ENCODE measurements around the gene P2RX7. TPM values are rescaled to one million over a fixed set of nuclear protein-coding genes. Genes with fewer than 3 reads are reported as not detected.

Gene P2RX7
- total RNA-seq, 2 experiments from 2014 or later = 8.9 to 9.7 TPM

GRCh38 chr12:121111684-121112083, 21.0 kb upstream of the P2RX7 start:
- H3K4me3 Mint-ChIP-seq = no peak overlapping the region

DNA sequence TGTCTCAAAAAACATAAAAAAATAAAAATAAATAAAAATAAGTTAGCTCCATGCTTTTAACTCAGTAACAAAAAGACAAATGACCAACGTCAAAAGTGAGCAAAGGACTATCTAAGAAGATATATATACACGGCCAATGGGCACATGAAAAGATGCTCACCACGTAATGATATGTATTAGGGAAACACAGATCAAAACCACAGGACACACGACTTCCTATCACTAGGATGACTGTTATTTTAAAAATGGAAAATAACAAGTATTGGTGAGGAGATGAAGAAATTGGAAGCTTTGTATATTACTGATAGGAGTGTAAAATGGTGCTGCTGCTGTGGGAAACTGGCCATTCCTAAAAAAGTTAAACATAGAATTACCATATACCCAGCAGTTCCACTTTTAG, 20.2 kb upstream of the P2RX7 start:
- Mint-ChIP-seq H3K4me3 (no peak overlapping the region), H3K27me3 (ENCODE audit: low read depth) (no peaks in the 10 kb centered on the region), H3K27ac (no peak overlapping the region), H3K4me1 (ENCODE audit: low read depth) (peaks cover 19% of the 10 kb centered on the region), H3K36me3 (ENCODE audit: low read depth) (no peaks in the 10 kb centered on the region), H3K9me3 (ENCODE audit: insufficient read depth) (no peaks in the 10 kb centered on the region)
- CTCF ChIA-PET = interaction anchor here (0.7 to 7.9 kb wide), 3 partner anchors 15 to 487 kb away, joined by 3 to 84 read pairs (median 3); no protein-coding TSS in a partner anchor
- POLR2A ChIA-PET = no interaction called here
- no peak for ATAC-seq
- DNase-seq = no peak

More at GRCh38 chr12:121111684-121112083, 21.0 kb upstream of the P2RX7 start:
- ChIA-PET POLR2A (interaction anchor here (0.6 kb wide), 1 partner anchor 18 kb away, joined by 3 read pairs; no protein-coding TSS in a partner anchor), CTCF (interaction anchor here (0.8 to 7.9 kb wide), 2 partner anchors 14 to 51 kb away, joined by 3 to 84 read pairs; no protein-coding TSS in a partner anchor)
- H3K27me3 Mint-ChIP-seq (ENCODE audit: low read depth) = no peaks in the 10 kb centered on the region
- DNase-seq (no peak), ATAC-seq (no peak)
- H3K4me1 Mint-ChIP-seq (ENCODE audit: low read depth) = peaks cover 19% of the 10 kb centered on the region
- no peaks in the 10 kb centered on the region for H3K36me3 Mint-ChIP-seq (ENCODE audit: low read depth)
- H3K27ac Mint-ChIP-seq = no peak overlapping the region
- no peaks in the 10 kb centered on the region for H3K9me3 Mint-ChIP-seq (ENCODE audit: insufficient read depth)

- POLR2A ChIA-PET = no interaction called here
- H3K9me3 Mint-ChIP-seq (ENCODE audit: insufficient read depth) = no peaks in the 10 kb centered on the region
- H3K4me3 Mint-ChIP-seq = no peak overlapping the region
- H3K4me1 Mint-ChIP-seq (ENCODE audit: low read depth) = peaks cover 19% of the 10 kb centered on the region
- CTCF ChIA-PET = interaction anchor here (1.5 to 7.9 kb wide), 2 partner anchors 15 to 53 kb away, joined by 3 to 84 read pairs; no protein-coding TSS in a partner anchor
- H3K27me3 Mint-ChIP-seq (ENCODE audit: low read depth) = no peaks in the 10 kb centered on the region
- no peaks in the 10 kb centered on the region for H3K36me3 Mint-ChIP-seq (ENCODE audit: low read depth)
- ATAC-seq (no peak), DNase-seq (no peak)
- peak overlapping the region; percentile 0 for H3K27ac Mint-ChIP-seq
Observed at GRCh38 chr12:121113057-121113456, 19.6 kb upstream of the P2RX7 start.

- DNase-seq (no peak), ATAC-seq (no peak)
- H3K9me3 Mint-ChIP-seq (ENCODE audit: insufficient read depth) = no peaks in the 10 kb centered on the region
- no peak overlapping the region for H3K27ac Mint-ChIP-seq
- H3K4me3 Mint-ChIP-seq = no peak overlapping the region
- H3K36me3 Mint-ChIP-seq (ENCODE audit: low read depth) = no peaks in the 10 kb centered on the region
- peaks cover 2% of the 10 kb centered on the region for H3K27me3 Mint-ChIP-seq (ENCODE audit: low read depth)
- POLR2A ChIA-PET = no interaction called here
- CTCF ChIA-PET = interaction anchor here (0.8 to 7.9 kb wide), 7 partner anchors 9 to 110 kb away, joined by 3 to 84 read pairs (median 3); no protein-coding TSS in a partner anchor
- peaks cover 19% of the 10 kb centered on the region for H3K4me1 Mint-ChIP-seq (ENCODE audit: low read depth)
Observed at GRCh38 chr12:121114019-121114639, 18.5 kb upstream of the P2RX7 start.

DNA sequence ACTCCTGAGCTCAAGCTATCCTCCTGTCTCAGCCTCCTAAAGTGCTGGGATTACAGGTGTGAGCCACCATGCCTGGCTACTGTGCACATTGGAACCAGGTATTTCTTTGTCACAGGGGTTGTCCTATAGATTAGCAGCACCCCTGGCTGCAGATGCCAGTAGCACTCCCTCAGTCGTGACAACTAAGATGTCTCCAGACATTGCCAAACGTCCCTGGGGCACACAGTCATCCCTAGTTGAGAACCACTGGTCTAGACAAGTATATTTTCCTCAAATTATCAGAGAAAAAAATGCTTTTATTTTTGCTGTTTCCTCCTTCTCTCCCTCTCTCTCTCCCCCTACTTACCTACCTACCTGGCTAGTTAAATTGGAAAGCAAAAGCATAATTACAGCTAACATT, 17.9 kb upstream of the P2RX7 start:
- no peak for DNase-seq
- no peak overlapping the region for H3K27ac Mint-ChIP-seq
- no peak overlapping the region for H3K4me3 Mint-ChIP-seq
- POLR2A ChIA-PET = no interaction called here
- H3K27me3 Mint-ChIP-seq (ENCODE audit: low read depth) = peaks cover 8% of the 10 kb centered on the region
- CTCF ChIA-PET = interaction anchor here (1.1 to 7.9 kb wide), 7 partner anchors 19 to 115 kb away, joined by 3 to 84 read pairs (median 3); no protein-coding TSS in a partner anchor
- H3K4me1 Mint-ChIP-seq (ENCODE audit: low read depth) = peaks cover 19% of the 10 kb centered on the region
- H3K36me3 Mint-ChIP-seq (ENCODE audit: low read depth) = no peaks in the 10 kb centered on the region
- no peaks in the 10 kb centered on the region for H3K9me3 Mint-ChIP-seq (ENCODE audit: insufficient read depth)
- ATAC-seq = no peak

DNA sequence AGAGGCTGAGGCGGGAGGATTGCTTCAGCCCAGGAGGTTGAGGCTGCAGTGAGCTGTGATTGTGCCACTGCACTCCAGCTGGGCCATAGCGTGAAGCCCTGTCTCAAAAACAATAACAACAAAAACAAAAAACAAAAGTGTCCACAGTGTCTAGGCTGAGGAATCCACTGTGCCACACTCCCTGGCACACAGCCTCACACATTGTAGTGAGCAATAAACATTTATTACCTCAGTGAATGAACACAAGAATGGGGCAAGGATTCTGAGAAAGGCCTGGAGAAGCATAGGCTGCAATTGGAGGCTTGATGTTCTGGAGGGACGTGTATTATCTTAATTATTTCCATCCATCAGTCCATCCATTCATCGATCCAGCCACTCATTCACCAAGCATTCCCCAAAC, 17.1 kb upstream of the P2RX7 start:
- Mint-ChIP-seq H3K27me3 (ENCODE audit: low read depth) (peaks cover 8% of the 10 kb centered on the region), H3K36me3 (ENCODE audit: low read depth) (no peaks in the 10 kb centered on the region), H3K9me3 (ENCODE audit: insufficient read depth) (no peaks in the 10 kb centered on the region), H3K4me3 (no peak overlapping the region), H3K4me1 (ENCODE audit: low read depth) (peaks cover 15% of the 10 kb centered on the region), H3K27ac (no peak overlapping the region)
- ATAC-seq (no peak), DNase-seq (no peak)
- CTCF ChIA-PET = interaction anchor here (1.2 to 7.9 kb wide), 4 partner anchors 20 to 115 kb away, joined by 3 to 84 read pairs (median 4); no protein-coding TSS in a partner anchor
- POLR2A ChIA-PET = no interaction called here

GRCh38 chr12:121116318-121117225, 16.1 kb upstream of the P2RX7 start:
- ChIA-PET CTCF (interaction anchor here (0.8 to 1.0 kb wide), 2 partner anchors 10 to 56 kb away, joined by 3 read pairs; no protein-coding TSS in a partner anchor), POLR2A (interaction anchor here (0.6 kb wide), 1 partner anchor 901 kb away, joined by 5 read pairs; no protein-coding TSS in a partner anchor)
- no peak overlapping the region for H3K27ac Mint-ChIP-seq
- H3K4me3 Mint-ChIP-seq = no peak overlapping the region
- ATAC-seq (no peak), DNase-seq (no peak)
- H3K4me1 Mint-ChIP-seq (ENCODE audit: low read depth) = peaks cover 15% of the 10 kb centered on the region
- H3K9me3 Mint-ChIP-seq (ENCODE audit: insufficient read depth) = no peaks in the 10 kb centered on the region
- H3K36me3 Mint-ChIP-seq (ENCODE audit: low read depth) = no peaks in the 10 kb centered on the region
- peaks cover 10% of the 10 kb centered on the region for H3K27me3 Mint-ChIP-seq (ENCODE audit: low read depth)

GRCh38 chr12:121117226-121117777, 15.4 kb upstream of the P2RX7 start:
- ChIA-PET POLR2A (no interaction called here), CTCF (interaction anchor here (1.0 to 1.2 kb wide), 2 partner anchors 9 to 107 kb away, joined by 3 read pairs; no protein-coding TSS in a partner anchor)
- Mint-ChIP-seq H3K9me3 (ENCODE audit: insufficient read depth) (no peaks in the 10 kb centered on the region), H3K4me1 (ENCODE audit: low read depth) (peaks cover 15% of the 10 kb centered on the region), H3K27ac (no peak overlapping the region), H3K27me3 (ENCODE audit: low read depth) (peaks cover 10% of the 10 kb centered on the region), H3K36me3 (ENCODE audit: low read depth) (no peaks in the 10 kb centered on the region), H3K4me3 (no peak overlapping the region)
- DNase-seq = no peak
- no peak for ATAC-seq

- H3K36me3 Mint-ChIP-seq (ENCODE audit: low read depth) = no peaks in the 10 kb centered on the region
- H3K27me3 Mint-ChIP-seq (ENCODE audit: low read depth) = peaks cover 10% of the 10 kb centered on the region
- POLR2A ChIA-PET = no interaction called here
- ATAC-seq = no peak
- H3K4me3 Mint-ChIP-seq = no peak overlapping the region
- no peak for DNase-seq
- H3K9me3 Mint-ChIP-seq (ENCODE audit: insufficient read depth) = no peaks in the 10 kb centered on the region
- no peak overlapping the region for H3K27ac Mint-ChIP-seq
- H3K4me1 Mint-ChIP-seq (ENCODE audit: low read depth) = peaks cover 25% of the 10 kb centered on the region
- CTCF ChIA-PET = interaction anchor here (1.8 to 2.1 kb wide), 2 partner anchors 10 to 60 kb away, joined by 9 to 11 read pairs; no protein-coding TSS in a partner anchor
Observed at GRCh38 chr12:121120323-121120722, 12.4 kb upstream of the P2RX7 start.

GRCh38 chr12:121120989-121121755, 11.5 kb upstream of the P2RX7 start:
- Mint-ChIP-seq H3K36me3 (ENCODE audit: low read depth) (no peaks in the 10 kb centered on the region), H3K27me3 (ENCODE audit: low read depth) (peaks cover 10% of the 10 kb centered on the region), H3K4me1 (ENCODE audit: low read depth) (peaks cover 30% of the 10 kb centered on the region), H3K27ac (no peak overlapping the region), H3K4me3 (no peak overlapping the region), H3K9me3 (ENCODE audit: insufficient read depth) (no peaks in the 10 kb centered on the region)
- ATAC-seq = no peak
- no peak for DNase-seq
- ChIA-PET POLR2A (no interaction called here), CTCF (interaction anchor here (1.4 to 2.1 kb wide), 2 partner anchors 11 to 12 kb away, joined by 3 to 11 read pairs; no protein-coding TSS in a partner anchor)

- H3K27me3 Mint-ChIP-seq (ENCODE audit: low read depth) = peaks cover 10% of the 10 kb centered on the region
- ChIA-PET POLR2A (no interaction called here), CTCF (interaction anchor here (0.6 to 1.4 kb wide), 2 partner anchors 12 to 96 kb away, joined by 3 read pairs; no protein-coding TSS in a partner anchor)
- no peak overlapping the region for H3K27ac Mint-ChIP-seq
- H3K9me3 Mint-ChIP-seq (ENCODE audit: insufficient read depth) = no peaks in the 10 kb centered on the region
- H3K4me1 Mint-ChIP-seq (ENCODE audit: low read depth) = peaks cover 33% of the 10 kb centered on the region
- no peak overlapping the region for H3K4me3 Mint-ChIP-seq
- H3K36me3 Mint-ChIP-seq (ENCODE audit: low read depth) = no peaks in the 10 kb centered on the region
- ATAC-seq (no peak), DNase-seq (no peak)
Observed at GRCh38 chr12:121121805-121122204, 10.9 kb upstream of the P2RX7 start.

Measured in activated CD8-positive, alpha-beta T cell treated with anti-CD3 and anti-CD28 coated beads, Interleukin-2, amount 10 ng/mL, durations not matched to agents 7 days and 5 days (primary cell).